ENCODE results near the gene PSMC3IP. TPM values are rescaled to one million over a fixed set of nuclear protein-coding genes. Genes with fewer than 3 reads are reported as not detected.

Gene PSMC3IP
- total RNA-seq, 1 experiment from 2014 or later: 37.4 TPM

DNA sequence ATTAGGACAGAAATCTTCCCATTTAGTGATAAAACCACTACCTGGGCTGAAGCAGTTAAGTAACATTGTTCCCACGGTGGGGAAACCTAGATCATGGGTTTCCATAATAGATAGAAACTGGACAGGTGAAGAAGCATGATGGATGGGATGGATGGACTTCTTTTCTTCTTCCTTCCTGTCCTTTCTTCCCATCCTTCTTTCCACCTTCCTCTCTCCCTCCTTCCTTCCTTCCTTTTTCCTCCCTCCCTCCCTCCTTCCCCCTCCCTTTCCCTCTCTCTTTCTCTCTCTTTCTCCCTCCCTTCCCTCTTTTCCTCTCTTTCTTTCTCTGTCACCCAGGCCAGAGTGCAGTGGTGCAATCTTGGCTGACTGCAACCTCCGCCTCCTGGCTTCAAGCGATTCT, 3.1 kb downstream of the PSMC3IP start:
- Histone ChIP-seq H3K4me2 (ENCODE audit: insufficient read depth, insufficient read length, low read length) (no peak overlapping the region), H3K56ac (ENCODE audit: insufficient read length, low read depth, low read length) (no peak overlapping the region), H3K79me1 (ENCODE audit: insufficient read depth, low read depth, low read length, poor library complexity, severe bottlenecking) (no peaks in the 10 kb centered on the region), H3K9ac (ENCODE audit: extremely low read depth, insufficient read length, low read length) (no peak overlapping the region), H3K27ac (ENCODE audit: insufficient read length, low read depth, low read length) (no peak overlapping the region), H2BK5ac (ENCODE audit: insufficient read length, low read length) (no peak overlapping the region), H3T11ph (ENCODE audit: low read length) (no peak overlapping the region), H2BK120ac (ENCODE audit: low read depth, low read length, poor library complexity, severe bottlenecking) (no peak overlapping the region), H3K27me3 (ENCODE audit: insufficient read depth, low read length) (no peaks in the 10 kb centered on the region), H3K23me2 (ENCODE audit: insufficient read length, low read depth, low read length, poor library complexity, severe bottlenecking) (peaks cover 3% of the 10 kb centered on the region), H3K4ac (ENCODE audit: low read depth, low read length) (no peak overlapping the region), H2AK5ac (ENCODE audit: insufficient read length, low read length) (no peak overlapping the region), H3K14ac (ENCODE audit: insufficient read depth, low read length) (no peak overlapping the region), H4K91ac (ENCODE audit: insufficient read length, low read depth, low read length) (no peak overlapping the region), H3K18ac (ENCODE audit: insufficient read length, low read depth, low read length) (no peak overlapping the region), H2BK20ac (ENCODE audit: low read depth, low read length, poor library complexity, severe bottlenecking) (no peak overlapping the region), H2AFZ (ENCODE audit: low read length) (no peak overlapping the region), H3K4me1 (ENCODE audit: insufficient read depth, low read length) (no peaks in the 10 kb centered on the region), H3K9me3 (ENCODE audit: control insufficient read depth, low read depth, low read length) (no peaks in the 10 kb centered on the region), H4K5ac (ENCODE audit: insufficient read length, low read depth, low read length) (no peak overlapping the region), H3K23ac (ENCODE audit: insufficient read length, low read depth, low read length) (no peak overlapping the region), H3K79me2 (ENCODE audit: insufficient read depth, low read length) (no peaks in the 10 kb centered on the region), H4K8ac (replicated peaks; ENCODE audit: insufficient read length, low read depth, low read length) (no peak overlapping the region), H2BK12ac (ENCODE audit: insufficient read length, low read depth, low read length) (no peak overlapping the region), H4K20me1 (ENCODE audit: control insufficient read depth, insufficient read depth, insufficient read length) (no peaks in the 10 kb centered on the region), H2BK15ac (ENCODE audit: low read depth, low read length) (no peak overlapping the region)
- Mint-ChIP-seq H3K4me1 (peaks cover 16 to 21% of the 10 kb centered on the region in 2 experiments), H3K9me3 (no peaks in the 10 kb centered on the region), H3K36me3 (ENCODE audit: insufficient read depth in 1 of 3, low read depth in 3 of 3) (peaks cover 31 to 78% (median 71%) of the 10 kb centered on the region in 3 experiments; a peak in 6 of 7 replicates), H3K4me3 (no peak overlapping the region), H3K27ac (no peak overlapping the region), H3K27me3 (ENCODE audit: low read depth) (peaks cover 2% of the 10 kb centered on the region; the same call in 1 of the 2 replicates)
- TF ChIP-seq, protein P1, sequence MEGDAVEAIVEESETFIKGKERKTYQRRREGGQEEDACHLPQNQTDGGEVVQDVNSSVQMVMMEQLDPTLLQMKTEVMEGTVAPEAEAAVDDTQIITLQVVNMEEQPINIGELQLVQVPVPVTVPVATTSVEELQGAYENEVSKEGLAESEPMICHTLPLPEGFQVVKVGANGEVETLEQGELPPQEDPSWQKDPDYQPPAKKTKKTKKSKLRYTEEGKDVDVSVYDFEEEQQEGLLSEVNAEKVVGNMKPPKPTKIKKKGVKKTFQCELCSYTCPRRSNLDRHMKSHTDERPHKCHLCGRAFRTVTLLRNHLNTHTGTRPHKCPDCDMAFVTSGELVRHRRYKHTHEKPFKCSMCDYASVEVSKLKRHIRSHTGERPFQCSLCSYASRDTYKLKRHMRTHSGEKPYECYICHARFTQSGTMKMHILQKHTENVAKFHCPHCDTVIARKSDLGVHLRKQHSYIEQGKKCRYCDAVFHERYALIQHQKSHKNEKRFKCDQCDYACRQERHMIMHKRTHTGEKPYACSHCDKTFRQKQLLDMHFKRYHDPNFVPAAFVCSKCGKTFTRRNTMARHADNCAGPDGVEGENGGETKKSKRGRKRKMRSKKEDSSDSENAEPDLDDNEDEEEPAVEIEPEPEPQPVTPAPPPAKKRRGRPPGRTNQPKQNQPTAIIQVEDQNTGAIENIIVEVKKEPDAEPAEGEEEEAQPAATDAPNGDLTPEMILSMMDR (conservative IDR thresholded peaks at IDR 0.05): no peak
- no CpG with 5 or more reads among the region's 3 CpGs for WGBS (ENCODE audit: extremely low coverage, insufficient read length, low lambda C conversion rate)
- no peak for DNase-seq
